ENCODE data around the gene PHF20. TPM values are rescaled to one million over a fixed set of nuclear protein-coding genes. Genes with fewer than 3 reads are reported as not detected.

PHF20 gene
- polyA plus RNA-seq, 1 donor from 2014 or later: 49.2 TPM

GRCh38 chr20:35737865-35738333, 33.9 kb upstream of the PHF20 start:
- no peak overlapping the region for H3K27ac ChIP-seq (ENCODE audit: low read length)
- no peaks in the 10 kb centered on the region for H3K9me3 ChIP-seq (ENCODE audit: low read length)
- H3K4me2 ChIP-seq (ENCODE audit: low read length): no peak overlapping the region
- H3K9ac ChIP-seq (ENCODE audit: low read length): no peak overlapping the region
- H3K4me3 ChIP-seq (ENCODE audit: low read length): peak overlapping the region; percentile 20
- H3K27me3 ChIP-seq (ENCODE audit: insufficient read depth, low read depth, low read length): no peaks in the 10 kb centered on the region
- H3K79me2 ChIP-seq (replicated peaks; ENCODE audit: insufficient read depth, low read length): peaks cover 80% of the 10 kb centered on the region
- H3K36me3 ChIP-seq (ENCODE audit: insufficient read depth, low read length): peaks cover 21% of the 10 kb centered on the region
- H4K20me1 ChIP-seq (ENCODE audit: insufficient read depth): peaks cover 44% of the 10 kb centered on the region
- TF ChIP-seq TAF1 (IDR thresholded peaks at IDR 0.05; ENCODE audit: low read depth): no peak
- TF ChIP-seq EP300 (conservative IDR thresholded peaks at IDR 0.05; ENCODE audit: poor library complexity, severe bottlenecking): no peak
- TF ChIP-seq POLR2AphosphoS5 (IDR thresholded peaks at IDR 0.05): no peak
- no peak for TF ChIP-seq SMC3 (conservative IDR thresholded peaks at IDR 0.05; ENCODE audit: poor library complexity)
- no peak for TF ChIP-seq RAD21 (conservative IDR thresholded peaks at IDR 0.05)
- TF ChIP-seq MXI1 (conservative IDR thresholded peaks at IDR 0.05; ENCODE audit: poor library complexity, severe bottlenecking): no peak
- TF ChIP-seq REST (IDR thresholded peaks at IDR 0.05; ENCODE audit: borderline replicate concordance): no peak
- H3F3A ChIP-seq (ENCODE audit: insufficient read depth, low read length, poor library complexity, severe bottlenecking): no peaks in the 10 kb centered on the region
- H3K9me2 ChIP-seq (ENCODE audit: insufficient read depth, low read length): no peaks in the 10 kb centered on the region
- H2AFZ ChIP-seq (ENCODE audit: low read depth, low read length): no peak overlapping the region

GRCh38 chr20:35738410-35739179, 33.2 kb upstream of the PHF20 start:
- Histone ChIP-seq H3K36me3 (ENCODE audit: insufficient read depth, low read length) (peaks cover 21% of the 10 kb centered on the region), H3K4me3 (ENCODE audit: low read length) (peak overlapping the region; percentile 20), H4K20me1 (ENCODE audit: insufficient read depth) (peaks cover 40% of the 10 kb centered on the region), H3K4me2 (ENCODE audit: low read length) (no peak overlapping the region), H3F3A (ENCODE audit: insufficient read depth, low read length, poor library complexity, severe bottlenecking) (no peaks in the 10 kb centered on the region), H3K9me2 (ENCODE audit: insufficient read depth, low read length) (no peaks in the 10 kb centered on the region), H3K27ac (ENCODE audit: low read length) (no peak overlapping the region), H2AFZ (ENCODE audit: low read depth, low read length) (no peak overlapping the region), H3K9me3 (ENCODE audit: low read length) (no peaks in the 10 kb centered on the region), H3K27me3 (ENCODE audit: insufficient read depth, low read depth, low read length) (no peaks in the 10 kb centered on the region), H3K79me2 (replicated peaks; ENCODE audit: insufficient read depth, low read length) (peaks cover 73% of the 10 kb centered on the region), H3K9ac (ENCODE audit: low read length) (no peak overlapping the region)
- TF ChIP-seq EP300 (conservative IDR thresholded peaks at IDR 0.05; ENCODE audit: poor library complexity, severe bottlenecking) (no peak), SMC3 (conservative IDR thresholded peaks at IDR 0.05; ENCODE audit: poor library complexity) (no peak), CTCF (IDR thresholded peaks at IDR 0.05; ENCODE audit: poor library complexity, severe bottlenecking) (no peak), POLR2AphosphoS5 (IDR thresholded peaks at IDR 0.05) (no peak), RAD21 (conservative IDR thresholded peaks at IDR 0.05) (no peak), MXI1 (conservative IDR thresholded peaks at IDR 0.05; ENCODE audit: poor library complexity, severe bottlenecking) (no peak), REST (IDR thresholded peaks at IDR 0.05; ENCODE audit: borderline replicate concordance) (no peak), EZH2 (IDR thresholded peaks at IDR 0.05; ENCODE audit: borderline replicate concordance, insufficient read depth, low read length, poor library complexity, severe bottlenecking) (no peak), TAF1 (IDR thresholded peaks at IDR 0.05; ENCODE audit: low read depth) (no peak)
